H9 (cell line): ENCODE measurements around the gene CPO. TPM values are rescaled to one million over a fixed set of nuclear protein-coding genes. Genes with fewer than 3 reads are reported as not detected.

Experiments
- DNase-seq: peaks from one replicate; pipeline ENCODE4 v3.0.0-alpha.2; 2017
- H2AFZ ChIP-seq: one replicate; pipeline ENCODE4 v1.6.1; 2013; ENCODE audit warnings: mild to moderate bottlenecking, low read length, control low read depth, moderate library complexity
- H2AK5ac ChIP-seq: 2 replicates; pipeline ENCODE4 v1.6.1; 2013; ENCODE audit warnings: low read length, control low read depth, mixed read lengths; ENCODE audit not compliant: insufficient read length
- H2BK120ac ChIP-seq: one replicate; pipeline ENCODE4 v1.6.1; 2013; ENCODE audit warnings: low read depth, mild to moderate bottlenecking, low read length, control low read depth, inconsistent platforms; ENCODE audit not compliant: poor library complexity, severe bottlenecking
- H2BK12ac ChIP-seq: 2 replicates; pipeline ENCODE4 v1.6.1; 2013; ENCODE audit warnings: low read length, control low read depth, mixed read lengths, low read depth; ENCODE audit not compliant: insufficient read length
- H2BK15ac ChIP-seq: 2 replicates; pipeline ENCODE4 v1.6.1; 2013; ENCODE audit warnings: low read depth, low read length, control low read depth
- H2BK20ac ChIP-seq: one replicate; pipeline ENCODE4 v1.6.1; 2013; ENCODE audit warnings: low read depth, mild to moderate bottlenecking, low read length, control low read depth, inconsistent platforms; ENCODE audit not compliant: poor library complexity, severe bottlenecking
- H2BK5ac ChIP-seq: 2 replicates; pipeline ENCODE4 v1.6.1; 2013; ENCODE audit warnings: low read length, control low read depth, mixed read lengths; ENCODE audit not compliant: insufficient read length
- H3K14ac ChIP-seq: 2 replicates; pipeline ENCODE4 v1.6.1; 2013; ENCODE audit warnings: low read length, control low read depth; ENCODE audit not compliant: insufficient read depth
- H3K18ac ChIP-seq: 2 replicates; pipeline ENCODE4 v1.6.1; 2013; ENCODE audit warnings: low read depth, mild to moderate bottlenecking, mixed read lengths, low read length, control low read depth; ENCODE audit not compliant: insufficient read length
- H3K23ac ChIP-seq: 2 replicates; pipeline ENCODE4 v1.6.1; 2013; ENCODE audit warnings: low read length, control low read depth, mixed read lengths, low read depth; ENCODE audit not compliant: insufficient read length
- H3K23me2 ChIP-seq: 2 replicates; pipeline ENCODE4 v1.6.1; 2013; ENCODE audit warnings: low read depth, mild to moderate bottlenecking, mixed read lengths, low read length, control low read depth; ENCODE audit not compliant: insufficient read length, poor library complexity, severe bottlenecking
- H3K27ac ChIP-seq: 2 replicates; pipeline ENCODE4 v1.5.1; 2013; ENCODE audit warnings: low read length, control low read depth, mixed read lengths, low read depth; ENCODE audit not compliant: insufficient read length
- H3K27me3 ChIP-seq: 2 replicates; pipeline ENCODE4 v1.6.1; 2013; ENCODE audit warnings: low read length, control low read depth, inconsistent platforms; ENCODE audit not compliant: insufficient read depth
- H3K4ac ChIP-seq: 2 replicates; pipeline ENCODE4 v1.6.1; 2013; ENCODE audit warnings: low read depth, mild to moderate bottlenecking, control low read depth, inconsistent platforms, low read length, moderate library complexity
- H3K4me1 ChIP-seq: 2 replicates; pipeline ENCODE4 v1.6.1; 2013; ENCODE audit warnings: low read length, control low read depth, inconsistent platforms; ENCODE audit not compliant: insufficient read depth
- H3K4me2 ChIP-seq: 2 replicates; pipeline ENCODE4 v1.6.1; 2013; ENCODE audit warnings: low read length, control low read depth, mixed read lengths; ENCODE audit not compliant: insufficient read length, insufficient read depth
- H3K56ac ChIP-seq: 2 replicates; pipeline ENCODE4 v1.6.1; 2013; ENCODE audit warnings: low read depth, mild to moderate bottlenecking, mixed read lengths, low read length, control low read depth; ENCODE audit not compliant: insufficient read length
- H3K79me1 ChIP-seq: 2 replicates; pipeline ENCODE4 v1.6.1; 2013; ENCODE audit warnings: low read depth, mild to moderate bottlenecking, moderate library complexity, low read length, control low read depth, inconsistent platforms; ENCODE audit not compliant: insufficient read depth, poor library complexity, severe bottlenecking
- H3K79me2 ChIP-seq: 2 replicates; pipeline ENCODE4 v1.6.1; 2013; ENCODE audit warnings: low read length, control low read depth, inconsistent platforms; ENCODE audit not compliant: insufficient read depth
- H3K9ac ChIP-seq: 2 replicates; pipeline ENCODE4 v1.6.1; 2013; ENCODE audit warnings: low read length, control low read depth, mixed read lengths; ENCODE audit not compliant: insufficient read length; ENCODE audit errors: extremely low read depth
- H3K9me3 ChIP-seq: one replicate; pipeline ENCODE4 v1.6.1; 2013; ENCODE audit warnings: low read depth, low read length, inconsistent platforms; ENCODE audit not compliant: control insufficient read depth
- H3T11ph ChIP-seq: one replicate; pipeline ENCODE4 v1.6.1; 2013; ENCODE audit warnings: mild to moderate bottlenecking, low read length, control low read depth, inconsistent platforms
- H4K20me1 ChIP-seq: one replicate; pipeline ENCODE4 v1.6.1; 2013; ENCODE audit not compliant: control insufficient read depth, insufficient read length, insufficient read depth
- H4K5ac ChIP-seq: 2 replicates; pipeline ENCODE4 v1.6.1; 2013; ENCODE audit warnings: low read depth, mild to moderate bottlenecking, mixed read lengths, low read length, control low read depth; ENCODE audit not compliant: insufficient read length
- H4K8ac ChIP-seq: replicated peaks from 2 replicates; pipeline ENCODE4 v1.6.1; 2013; ENCODE audit warnings: low read length, control low read depth, mixed read lengths, low read depth; ENCODE audit not compliant: insufficient read length
- H4K91ac ChIP-seq: 2 replicates; pipeline ENCODE4 v1.6.1; 2013; ENCODE audit warnings: low read depth, mild to moderate bottlenecking, moderate library complexity, mixed read lengths, low read length, control low read depth; ENCODE audit not compliant: insufficient read length
- H3K27ac Mint-ChIP-seq, 3 experiments: 2 replicates in 2 of 3; 3 replicates in 1 of 3; pipeline ENCODE4 v1.8.0; 2020 to 2021; ENCODE audit warnings: mixed read lengths in 3 of 3, mild to moderate bottlenecking in 1 of 3, moderate library complexity in 1 of 3
- H3K27me3 Mint-ChIP-seq: 2 replicates; pipeline ENCODE4 v1.8.0; 2021; ENCODE audit warnings: low read depth, mild to moderate bottlenecking, moderate library complexity, mixed read lengths
- H3K36me3 Mint-ChIP-seq, 3 experiments: 2 replicates in 2 of 3; 3 replicates in 1 of 3; pipeline ENCODE4 v1.8.0; 2020 to 2021; ENCODE audit warnings: low read depth in 3 of 3, mixed read lengths in 3 of 3; ENCODE audit not compliant: insufficient read depth in 1 of 3
- H3K4me1 Mint-ChIP-seq, 2 experiments: 2 replicates each; pipeline ENCODE4 v1.8.0; 2020; ENCODE audit warnings: mixed read lengths in 2 of 2
- H3K4me3 Mint-ChIP-seq, 2 experiments: 2 replicates in 1 of 2; 3 replicates in 1 of 2; pipeline ENCODE4 v1.8.0; 2020 to 2021; ENCODE audit warnings: mild to moderate bottlenecking in 2 of 2, mixed read lengths in 2 of 2, moderate library complexity in 1 of 2
- H3K9me3 Mint-ChIP-seq, 2 experiments: 2 replicates in 1 of 2; 3 replicates in 1 of 2; pipeline ENCODE4 v1.8.0; 2020; ENCODE audit warnings: mild to moderate bottlenecking in 2 of 2, mixed read lengths in 2 of 2, moderate library complexity in 1 of 2
- CTCF ChIP-seq: fragments of 200-600 bp; sonication (generic); conservative IDR thresholded peaks from 3 replicates; pipeline ENCODE4 v1.8.0; 2021; ENCODE audit warnings: antibody characterized with exemption, mild to moderate bottlenecking
- WGBS: extraction: QIAGEN DNeasy Blood & Tissue Kit; methylation state at CpG from one replicate; pipeline ENCODE4 v1.1.7; 2013; ENCODE audit warnings: missing lambda C conversion rate, low lambda C conversion rate, mixed read lengths; ENCODE audit not compliant: insufficient read length; ENCODE audit errors: extremely low coverage; 5-methylcytosine and 5-hydroxymethylcytosine counted together
- total RNA-seq: library from RNA; stranded (reverse); gene quantifications from 2 replicates; pipeline ENCODE4 v1.2.1, GENCODE V29; 2021

CPO gene
- total RNA-seq, 1 experiment from 2014 or later: 0.68 TPM

- Histone ChIP-seq H2BK20ac (no peak overlapping the region), H3K9ac (no peak overlapping the region), H2AK5ac (no peak overlapping the region), H2BK120ac (no peak overlapping the region), H3K27me3 (peaks cover 2% of the 10 kb centered on the region; the same call in 1 of the 2 replicates), H3T11ph (no peak overlapping the region), H2BK5ac (no peak overlapping the region), H3K23me2 (no peaks in the 10 kb centered on the region), H3K4me1 (no peaks in the 10 kb centered on the region), H3K18ac (no peak overlapping the region), H3K79me2 (no peaks in the 10 kb centered on the region), H3K79me1 (no peaks in the 10 kb centered on the region), H2AFZ (no peak overlapping the region), H4K8ac (no peak overlapping the region), H3K9me3 (no peaks in the 10 kb centered on the region), H3K14ac (no peak overlapping the region), H3K4me2 (no peak overlapping the region), H4K20me1 (no peaks in the 10 kb centered on the region), H3K27ac (no peak overlapping the region), H3K4ac (no peak overlapping the region), H2BK12ac (no peak overlapping the region), H4K5ac (no peak overlapping the region), H4K91ac (no peak overlapping the region), H3K23ac (no peak overlapping the region), H3K56ac (no peak overlapping the region), H2BK15ac (no peak overlapping the region)
- TF ChIP-seq CTCF: no peak
- Mint-ChIP-seq H3K27ac (no peak overlapping the region), H3K27me3 (no peaks in the 10 kb centered on the region), H3K4me1 (peaks cover 2 to 3% of the 10 kb centered on the region in 2 experiments; a peak in 3 of 4 replicates), H3K36me3 (peaks cover 3 to 9% (median 3%) of the 10 kb centered on the region in 3 experiments; a peak in 6 of 7 replicates), H3K4me3 (no peak overlapping the region), H3K9me3 (peaks cover 4 to 6% of the 10 kb centered on the region in 2 experiments)
- no peak for DNase-seq
- no CpG with 5 or more reads among the region's 4 CpGs for WGBS
These were observed 51.0 kb downstream of the CPO start for GRCh38 chr2:206990360-206990759.
